HG03342 (cell line): Measurements from ENCODE around the gene RGS6.

ENCODE experiments used
- ATAC-seq: cut with Tn5 transposase; IDR thresholded peaks from one replicate; pipeline ENCODE4 v1.9.1; 2021; ENCODE audit warnings: mild to moderate bottlenecking, moderate library complexity; ENCODE audit not compliant: unreplicated experiment

Gene RGS6

GRCh38 chr14:72013721-72014345, 81.6 kb downstream of the RGS6 start:
- ATAC-seq, result no peak

- no peak for ATAC-seq
These were observed 82.3 kb downstream of the RGS6 start for GRCh38 chr14:72014486-72014885.

- ATAC-seq, result no peak
These were observed 85.1 kb downstream of the RGS6 start for GRCh38 chr14:72017290-72017689.

- no peak for ATAC-seq
These were observed 91.2 kb downstream of the RGS6 start for GRCh38 chr14:72023128-72024042.

GRCh38 chr14:72024043-72024407, 91.8 kb downstream of the RGS6 start:
- no peak for ATAC-seq

- ATAC-seq, result no peak
These were observed 92.3 kb downstream of the RGS6 start for GRCh38 chr14:72024504-72024903.

- ATAC-seq, result no peak
These were observed 94.3 kb downstream of the RGS6 start for GRCh38 chr14:72026536-72026935.

GRCh38 chr14:72027061-72027460, 94.8 kb downstream of the RGS6 start:
- ATAC-seq, result no peak

GRCh38 chr14:72033365-72033764, 101.1 kb downstream of the RGS6 start:
- no peak for ATAC-seq

GRCh38 chr14:72040528-72040927, 108.3 kb downstream of the RGS6 start:
- no peak for ATAC-seq

GRCh38 chr14:72045271-72045670, 113.0 kb downstream of the RGS6 start:
- ATAC-seq, result no peak

GRCh38 chr14:72045885-72046284, 113.7 kb downstream of the RGS6 start:
- no peak for ATAC-seq

- ATAC-seq, result no peak
These were observed 117.2 kb downstream of the RGS6 start for GRCh38 chr14:72049462-72049861.

- no peak for ATAC-seq
These were observed 120.1 kb downstream of the RGS6 start for GRCh38 chr14:72052356-72052755.

- ATAC-seq, result no peak
These were observed 121.4 kb downstream of the RGS6 start for GRCh38 chr14:72053651-72054050.

- no peak for ATAC-seq
These were observed 122.7 kb downstream of the RGS6 start for GRCh38 chr14:72054911-72055310.

GRCh38 chr14:72057701-72058285, 125.6 kb downstream of the RGS6 start:
- no peak for ATAC-seq

GRCh38 chr14:72060460-72060859, 128.2 kb downstream of the RGS6 start:
- ATAC-seq, result no peak

- ATAC-seq, result no peak
These were observed 128.7 kb downstream of the RGS6 start for GRCh38 chr14:72060917-72061316.

- ATAC-seq, result no peak
These were observed 129.5 kb downstream of the RGS6 start for GRCh38 chr14:72061718-72062117.

GRCh38 chr14:72063761-72064282, 131.6 kb downstream of the RGS6 start:
- no peak for ATAC-seq

- ATAC-seq, result no peak
These were observed 132.3 kb downstream of the RGS6 start for GRCh38 chr14:72064501-72064900.
